Measurements from ENCODE around the gene HMCN2. TPM values are rescaled to one million over a fixed set of nuclear protein-coding genes. Genes with fewer than 3 reads are reported as not detected.

HMCN2 gene
- total RNA-seq, 1 donor from 2014 or later = 0.15 TPM

GRCh38 chr9:130405657-130406257 is 140.2 kb downstream of the HMCN2 start:
- no peak overlapping the region for H3K9ac ChIP-seq
- no peaks in the 10 kb centered on the region for H3F3A ChIP-seq (ENCODE audit: low read depth)
- no peaks in the 10 kb centered on the region for H3K4me1 ChIP-seq
- no peak overlapping the region for H3K27ac ChIP-seq
- no peaks in the 10 kb centered on the region for H3K36me3 ChIP-seq
- H2AFZ ChIP-seq (replicated peaks) = no peak overlapping the region
- no peak overlapping the region for H3K27ac Mint-ChIP-seq
- no peak overlapping the region for H3K4me2 ChIP-seq
- H3K36me3 Mint-ChIP-seq = no peaks in the 10 kb centered on the region
- TF ChIP-seq EZH2 (IDR thresholded peaks at IDR 0.05) = no peak
- no peak for TF ChIP-seq EZH2phosphoT487 (IDR thresholded peaks at IDR 0.05)
- no peak for TF ChIP-seq CTCF (IDR thresholded peaks at IDR 0.05)
- H3K4me3 Mint-ChIP-seq = no peak overlapping the region
- no peak overlapping the region for H3K4me3 ChIP-seq
- H4K20me1 ChIP-seq (ENCODE audit: low read depth) = no peaks in the 10 kb centered on the region
- peaks cover 6% of the 10 kb centered on the region for H3K27me3 Mint-ChIP-seq (ENCODE audit: insufficient read depth, low read depth)
- no peaks in the 10 kb centered on the region for H3K9me3 ChIP-seq (ENCODE audit: low read depth)
- peaks cover 9% of the 10 kb centered on the region for H3K4me1 Mint-ChIP-seq
- H3K27me3 ChIP-seq = no peaks in the 10 kb centered on the region
- DNase-seq (ENCODE audit: low spot score) = no peak
- no peaks in the 10 kb centered on the region for H3K9me3 Mint-ChIP-seq
- no peaks in the 10 kb centered on the region for H3K79me2 ChIP-seq (ENCODE audit: low read depth)

- Histone ChIP-seq H3K27ac (no peak overlapping the region), H3F3A (ENCODE audit: low read depth) (no peaks in the 10 kb centered on the region), H3K27me3 (no peaks in the 10 kb centered on the region), H3K36me3 (no peaks in the 10 kb centered on the region), H3K4me1 (no peaks in the 10 kb centered on the region), H2AFZ (replicated peaks) (no peak overlapping the region), H3K9me3 (ENCODE audit: low read depth) (no peaks in the 10 kb centered on the region), H3K79me2 (ENCODE audit: low read depth) (no peaks in the 10 kb centered on the region), H3K4me3 (no peak overlapping the region), H3K9ac (no peak overlapping the region), H3K4me2 (no peak overlapping the region), H4K20me1 (ENCODE audit: low read depth) (no peaks in the 10 kb centered on the region)
- Mint-ChIP-seq H3K27me3 (ENCODE audit: insufficient read depth, low read depth) (peaks cover 6% of the 10 kb centered on the region), H3K4me1 (peaks cover 14% of the 10 kb centered on the region), H3K9me3 (no peaks in the 10 kb centered on the region), H3K36me3 (no peaks in the 10 kb centered on the region), H3K27ac (no peak overlapping the region), H3K4me3 (no peak overlapping the region)
- TF ChIP-seq EZH2phosphoT487 (IDR thresholded peaks at IDR 0.05) (no peak), CTCF (IDR thresholded peaks at IDR 0.05) (no peak), EZH2 (IDR thresholded peaks at IDR 0.05) (no peak)
- DNase-seq (ENCODE audit: low spot score) = no peak
Observed at GRCh38 chr9:130406278-130406895, 140.8 kb downstream of the HMCN2 start.

- no peak overlapping the region for H2AFZ ChIP-seq (replicated peaks)
- no peaks in the 10 kb centered on the region for H3K27me3 ChIP-seq
- H3K27ac ChIP-seq = no peak overlapping the region
- no peak overlapping the region for H3K4me2 ChIP-seq
- DNase-seq (ENCODE audit: low spot score) = no peak
- H3K4me1 ChIP-seq = no peaks in the 10 kb centered on the region
- TF ChIP-seq EZH2 (IDR thresholded peaks at IDR 0.05) (no peak), EZH2phosphoT487 (IDR thresholded peaks at IDR 0.05) (no peak), CTCF (IDR thresholded peaks at IDR 0.05) (no peak)
- H3F3A ChIP-seq (ENCODE audit: low read depth) = no peaks in the 10 kb centered on the region
- no peak overlapping the region for H3K9ac ChIP-seq
- Mint-ChIP-seq H3K4me1 (peaks cover 13% of the 10 kb centered on the region), H3K36me3 (no peaks in the 10 kb centered on the region), H3K27ac (no peak overlapping the region), H3K9me3 (no peaks in the 10 kb centered on the region), H3K27me3 (ENCODE audit: insufficient read depth, low read depth) (peaks cover 4% of the 10 kb centered on the region), H3K4me3 (no peak overlapping the region)
- H3K79me2 ChIP-seq (ENCODE audit: low read depth) = no peaks in the 10 kb centered on the region
- no peaks in the 10 kb centered on the region for H3K36me3 ChIP-seq
- no peak overlapping the region for H3K4me3 ChIP-seq
- H4K20me1 ChIP-seq (ENCODE audit: low read depth) = no peaks in the 10 kb centered on the region
- no peaks in the 10 kb centered on the region for H3K9me3 ChIP-seq (ENCODE audit: low read depth)
Observed at GRCh38 chr9:130407916-130408663, 142.5 kb downstream of the HMCN2 start.

Measured in neural progenitor cell (in vitro differentiated cells).